NB4 (cell line): ENCODE data around the gene VCAM1.

Experiments used
- DNase-seq: peaks from one replicate; pipeline ENCODE4 v3.0.0; 2010; ENCODE audit warnings: low read depth
- H3K4me3 ChIP-seq: one replicate; pipeline ENCODE4 v1.5.1; 2011; ENCODE audit warnings: mild to moderate bottlenecking, low read depth, low read length, moderate library complexity
- MYC ChIP-seq: IDR thresholded peaks from 2 replicates; pipeline ENCODE4 v1.6.1; 2011; ENCODE audit warnings: low read depth, low read length
- POLR2A ChIP-seq: IDR thresholded peaks from 2 replicates; pipeline ENCODE4 v1.6.1; 2011; ENCODE audit warnings: mild to moderate bottlenecking; ENCODE audit not compliant: insufficient read length; ENCODE audit errors: extremely low read depth
- TF ChIP-seq, protein P1 (sequence below): IDR thresholded peaks from one replicate; pipeline ENCODE4 v1.5.1; 2012; ENCODE audit warnings: low read depth, low read length
- TF ChIP-seq, protein P2 (sequence below): IDR thresholded peaks from 2 replicates; pipeline ENCODE4 v1.6.1; 2011; ENCODE audit warnings: low read depth, low read length

VCAM1 gene

DNA sequence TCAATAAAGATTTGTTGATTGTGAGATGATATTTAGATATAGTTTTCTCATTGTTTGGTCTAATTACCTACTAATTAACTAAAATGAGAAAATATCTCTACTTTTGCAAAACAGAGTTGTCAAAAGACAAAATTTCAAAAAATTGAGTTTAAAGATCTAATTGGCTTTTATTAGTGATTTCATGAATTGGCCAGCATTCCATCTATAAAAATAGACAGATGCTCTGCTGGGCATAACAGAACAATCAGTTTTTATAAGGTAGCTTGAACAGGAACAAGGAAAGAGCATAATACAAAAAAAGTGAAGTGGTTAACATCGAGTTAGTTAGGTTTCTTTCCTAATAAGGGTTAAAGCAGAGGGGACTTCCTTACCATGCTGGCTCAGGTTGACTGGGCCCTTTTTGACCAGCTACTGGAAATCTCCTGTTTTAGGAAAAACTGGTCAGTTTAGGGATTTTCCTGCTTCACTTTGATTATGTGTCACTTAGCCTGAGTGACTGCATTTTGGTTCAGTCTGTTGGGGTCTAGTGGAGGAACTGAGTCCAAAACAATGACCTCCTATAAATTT lies 63.0 kb downstream of the VCAM1 start:
- TF ChIP-seq MYC (no peak), POLR2A (no peak)
- TF ChIP-seq, protein P1, sequence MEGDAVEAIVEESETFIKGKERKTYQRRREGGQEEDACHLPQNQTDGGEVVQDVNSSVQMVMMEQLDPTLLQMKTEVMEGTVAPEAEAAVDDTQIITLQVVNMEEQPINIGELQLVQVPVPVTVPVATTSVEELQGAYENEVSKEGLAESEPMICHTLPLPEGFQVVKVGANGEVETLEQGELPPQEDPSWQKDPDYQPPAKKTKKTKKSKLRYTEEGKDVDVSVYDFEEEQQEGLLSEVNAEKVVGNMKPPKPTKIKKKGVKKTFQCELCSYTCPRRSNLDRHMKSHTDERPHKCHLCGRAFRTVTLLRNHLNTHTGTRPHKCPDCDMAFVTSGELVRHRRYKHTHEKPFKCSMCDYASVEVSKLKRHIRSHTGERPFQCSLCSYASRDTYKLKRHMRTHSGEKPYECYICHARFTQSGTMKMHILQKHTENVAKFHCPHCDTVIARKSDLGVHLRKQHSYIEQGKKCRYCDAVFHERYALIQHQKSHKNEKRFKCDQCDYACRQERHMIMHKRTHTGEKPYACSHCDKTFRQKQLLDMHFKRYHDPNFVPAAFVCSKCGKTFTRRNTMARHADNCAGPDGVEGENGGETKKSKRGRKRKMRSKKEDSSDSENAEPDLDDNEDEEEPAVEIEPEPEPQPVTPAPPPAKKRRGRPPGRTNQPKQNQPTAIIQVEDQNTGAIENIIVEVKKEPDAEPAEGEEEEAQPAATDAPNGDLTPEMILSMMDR = no peak
- TF ChIP-seq, protein P2, sequence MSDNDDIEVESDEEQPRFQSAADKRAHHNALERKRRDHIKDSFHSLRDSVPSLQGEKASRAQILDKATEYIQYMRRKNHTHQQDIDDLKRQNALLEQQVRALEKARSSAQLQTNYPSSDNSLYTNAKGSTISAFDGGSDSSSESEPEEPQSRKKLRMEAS = no peak
- no peak overlapping the region for H3K4me3 ChIP-seq
- no peak for DNase-seq

DNA sequence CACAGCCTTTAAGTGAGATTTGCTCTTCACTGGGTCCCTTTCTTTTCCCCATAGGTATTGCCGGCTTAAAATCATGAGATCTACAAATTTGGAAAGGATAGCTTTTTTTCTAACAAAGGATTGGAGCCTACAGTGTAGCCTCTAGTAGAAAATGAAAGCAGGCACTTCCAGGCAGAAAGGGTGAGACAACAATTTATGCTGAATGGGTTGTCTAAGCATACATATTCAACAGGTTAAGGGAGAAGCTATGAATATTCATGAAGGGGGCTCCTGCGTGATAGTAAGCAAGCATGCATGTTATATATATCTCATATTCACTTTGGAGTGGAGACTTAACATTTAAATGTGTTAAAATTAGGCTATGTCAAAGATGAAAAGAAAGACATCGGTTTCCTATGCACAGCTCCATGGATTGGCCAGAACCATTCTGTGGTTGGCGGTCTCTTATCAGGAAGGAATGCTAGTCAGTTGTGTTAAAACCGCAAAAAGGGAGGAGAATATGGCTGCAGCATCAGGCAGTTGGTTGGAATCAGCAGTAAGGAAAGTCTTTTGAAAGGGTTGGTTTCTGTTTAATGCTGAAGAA lies 66.0 kb downstream of the VCAM1 start:
- TF ChIP-seq, protein P1 = no peak
- TF ChIP-seq MYC (no peak), POLR2A (no peak)
- TF ChIP-seq, protein P2 = no peak
- DNase-seq = no peak
- no peak overlapping the region for H3K4me3 ChIP-seq

DNA sequence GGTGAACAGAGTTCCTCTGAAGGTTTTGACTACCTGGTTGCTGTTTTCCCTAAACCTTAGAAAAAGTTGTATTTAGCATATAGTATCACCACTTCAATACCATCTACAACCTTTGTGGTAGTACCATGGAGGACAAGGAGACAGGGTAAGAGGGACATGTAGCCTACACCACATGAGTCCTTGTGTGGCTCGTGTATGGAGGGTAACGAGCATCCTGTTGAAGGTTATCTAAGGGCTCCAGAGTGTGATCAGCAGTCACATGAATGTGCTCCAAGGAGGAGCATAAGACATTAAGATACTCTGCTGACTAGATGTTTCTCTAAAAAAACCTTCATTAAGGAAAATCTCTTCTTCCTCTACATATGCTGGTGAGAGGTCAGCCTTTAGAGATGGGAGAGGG lies 67.3 kb downstream of the VCAM1 start:
- H3K4me3 ChIP-seq = no peak overlapping the region
- TF ChIP-seq MYC (no peak), POLR2A (no peak)
- TF ChIP-seq, protein P2 = no peak
- TF ChIP-seq, protein P1 = no peak
- no peak for DNase-seq
